HepG2 (cell line): ENCODE measurements around the gene CDC34. TPM values are rescaled to one million over a fixed set of nuclear protein-coding genes. Genes with fewer than 3 reads are reported as not detected.

Experiments
- ARNTL ChIP-seq: sonication (generic); formaldehyde crosslinking; IDR thresholded peaks from 2 replicates; pipeline ENCODE4 v1.4.0; 2020; ENCODE audit warnings: mild to moderate bottlenecking, missing genetic modification reagents
- MAZ ChIP-seq, 2 experiments: sonication (generic) in 1 of 2; formaldehyde crosslinking in 1 of 2; IDR thresholded peaks; 2 replicates each; pipeline versions ENCODE4 v1.5.0 to v1.6.1; 2012 to 2020; ENCODE audit warnings: low read depth in 2 of 2, mild to moderate bottlenecking in 2 of 2, borderline replicate concordance in 1 of 2, improper control_type of control experiment in 1 of 2, low read length in 1 of 2, missing genetic modification reagents in 1 of 2, moderate library complexity in 1 of 2
- REXO4 ChIP-seq: sonication (generic); formaldehyde crosslinking; IDR thresholded peaks from 2 replicates; pipeline ENCODE4 v1.8.0; 2022; ENCODE audit warnings: missing genetic modification reagents, mild to moderate bottlenecking, borderline replicate concordance
- SAP130 ChIP-seq: IDR thresholded peaks from 2 replicates; pipeline ENCODE4 v1.6.1; 2016; ENCODE audit warnings: low read depth
- ZNF296 ChIP-seq: sonication (generic); formaldehyde crosslinking; conservative IDR thresholded peaks from 2 replicates; pipeline ENCODE4 v1.5.0; 2020; ENCODE audit warnings: mild to moderate bottlenecking, missing genetic modification reagents
- ZNF619 ChIP-seq: sonication (generic); formaldehyde crosslinking; IDR thresholded peaks from 2 replicates; pipeline ENCODE4 v1.4.0; 2020; ENCODE audit warnings: mild to moderate bottlenecking, missing genetic modification reagents
- ZNF746 ChIP-seq: sonication (generic); formaldehyde crosslinking; IDR thresholded peaks from 2 replicates; pipeline ENCODE4 v1.8.0; 2022; ENCODE audit warnings: mild to moderate bottlenecking, missing genetic modification reagents
- polyA plus RNA-seq, 8 experiments: library from polyadenylated mRNA; depleted of rRNA in 3 of 8; stranded (reverse) in 7 of 8; unstranded in 1 of 8; fragments of >200 nt; fragmentation: Illumina TruSeq in 4 of 8; extraction: Trizol in 4 of 8; gene quantifications; 2 replicates each; pipeline versions ENCODE4 v1.2.1 to v1.2.3, GENCODE V29; 2011 to 2016; ENCODE audit warnings: low read depth in 4 of 8, missing spikeins in 1 of 8, mixed read lengths in 1 of 8; ENCODE audit not compliant: insufficient read depth in 1 of 8
- total RNA-seq, 5 experiments: library from RNA; depleted of rRNA; stranded (reverse); fragments of >200 nt; fragmentation: Illumina TruSeq; extraction: Trizol; gene quantifications; 2 replicates each; pipeline ENCODE4 v1.2.3, GENCODE V29; 2016; ENCODE audit warnings: low read depth in 1 of 5
- TF ChIP-seq, protein P1 (sequence below): sonication (generic); formaldehyde crosslinking; IDR thresholded peaks from 2 replicates; pipeline ENCODE4 v1.5.0; 2020; ENCODE audit warnings: missing genetic modification reagents
- TF ChIP-seq, protein P2 (sequence below): sonication (generic); formaldehyde crosslinking; IDR thresholded peaks from 2 replicates; pipeline ENCODE4 v1.5.1; 2020; ENCODE audit warnings: mild to moderate bottlenecking, moderate library complexity, missing genetic modification reagents
- TF ChIP-seq, protein P3 (sequence below): sonication (generic); formaldehyde crosslinking; IDR thresholded peaks from 2 replicates; pipeline ENCODE4 v1.4.0; 2020; ENCODE audit warnings: missing genetic modification reagents
- TF ChIP-seq, protein P4 (sequence below): sonication (generic); formaldehyde crosslinking; IDR thresholded peaks from 2 replicates; pipeline ENCODE4 v1.4.0; 2020; ENCODE audit warnings: missing genetic modification reagents
- TF ChIP-seq, protein P5 (sequence below): sonication (generic); formaldehyde crosslinking; IDR thresholded peaks from 2 replicates; pipeline ENCODE4 v1.4.0; 2020; ENCODE audit warnings: missing genetic modification reagents
- TF ChIP-seq, protein P6 (sequence below): sonication (generic); formaldehyde crosslinking; conservative IDR thresholded peaks from 2 replicates; pipeline ENCODE4 v1.8.0; 2022; ENCODE audit warnings: mild to moderate bottlenecking, moderate library complexity, missing genetic modification reagents

The CDC34 gene
- total and polyA plus RNA-seq, 2 of the 13 experiments (the other 11 are each of a cell fraction or from before 2014, with no cell fraction given), result 138 to 150 TPM

DNA sequence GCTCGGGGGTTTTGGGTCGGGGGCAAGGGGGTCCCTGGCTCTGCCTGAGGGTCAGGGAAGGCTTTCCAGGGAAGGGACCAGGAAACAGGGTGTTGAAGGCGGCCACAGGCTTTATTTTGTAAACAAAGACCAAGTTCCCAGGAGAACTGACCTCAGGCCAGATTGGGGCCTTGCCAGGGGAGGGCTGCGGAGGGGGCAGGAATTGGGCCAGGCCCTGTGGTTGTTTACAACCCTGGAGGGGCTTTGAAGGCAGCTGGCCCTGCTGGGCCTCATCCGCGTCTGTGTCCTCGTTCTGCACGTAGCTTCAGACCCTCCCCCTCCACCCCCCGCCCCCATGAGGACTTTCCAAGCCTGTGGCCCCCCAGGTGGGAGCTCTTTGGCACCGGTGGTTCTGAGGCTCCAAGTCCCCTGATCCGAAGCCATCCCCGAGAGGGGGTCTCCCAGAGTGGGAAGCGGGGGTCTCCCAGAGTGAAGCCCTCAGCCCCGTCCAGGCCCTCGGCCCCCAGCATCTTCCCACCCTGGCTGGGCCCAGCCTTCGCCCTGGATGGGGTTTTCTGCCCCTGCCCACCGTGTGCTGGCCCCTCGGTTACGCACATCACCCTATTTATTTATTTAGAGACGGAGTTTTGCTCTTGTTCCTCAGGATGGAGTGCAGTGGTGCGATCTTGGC is 27.3 kb downstream of the CDC34 start (continued):
- TF ChIP-seq ZNF619 (CRISPR knock-in tag) (no peak), REXO4 (CRISPR knock-in tag) (no peak), ZNF296 (CRISPR knock-in tag) (no peak), ZNF746 (CRISPR knock-in tag) (peak; percentile 60; the same call in 1 of the 2 replicates), SAP130 (CRISPR knock-in tag) (peak; percentile 81), ARNTL (CRISPR knock-in tag) (no peak), MAZ (IDR thresholded peaks at IDR 0.05; ENCODE audit: borderline replicate concordance, low read depth, low read length) (no peak), MAZ (CRISPR knock-in tag; IDR thresholded peaks at IDR 0.05; ENCODE audit: low read depth) (no peak)
- TF ChIP-seq, protein P1, sequence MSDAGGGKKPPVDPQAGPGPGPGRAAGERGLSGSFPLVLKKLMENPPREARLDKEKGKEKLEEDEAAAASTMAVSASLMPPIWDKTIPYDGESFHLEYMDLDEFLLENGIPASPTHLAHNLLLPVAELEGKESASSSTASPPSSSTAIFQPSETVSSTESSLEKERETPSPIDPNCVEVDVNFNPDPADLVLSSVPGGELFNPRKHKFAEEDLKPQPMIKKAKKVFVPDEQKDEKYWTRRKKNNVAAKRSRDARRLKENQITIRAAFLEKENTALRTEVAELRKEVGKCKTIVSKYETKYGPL, result no peak
- TF ChIP-seq, protein P2, sequence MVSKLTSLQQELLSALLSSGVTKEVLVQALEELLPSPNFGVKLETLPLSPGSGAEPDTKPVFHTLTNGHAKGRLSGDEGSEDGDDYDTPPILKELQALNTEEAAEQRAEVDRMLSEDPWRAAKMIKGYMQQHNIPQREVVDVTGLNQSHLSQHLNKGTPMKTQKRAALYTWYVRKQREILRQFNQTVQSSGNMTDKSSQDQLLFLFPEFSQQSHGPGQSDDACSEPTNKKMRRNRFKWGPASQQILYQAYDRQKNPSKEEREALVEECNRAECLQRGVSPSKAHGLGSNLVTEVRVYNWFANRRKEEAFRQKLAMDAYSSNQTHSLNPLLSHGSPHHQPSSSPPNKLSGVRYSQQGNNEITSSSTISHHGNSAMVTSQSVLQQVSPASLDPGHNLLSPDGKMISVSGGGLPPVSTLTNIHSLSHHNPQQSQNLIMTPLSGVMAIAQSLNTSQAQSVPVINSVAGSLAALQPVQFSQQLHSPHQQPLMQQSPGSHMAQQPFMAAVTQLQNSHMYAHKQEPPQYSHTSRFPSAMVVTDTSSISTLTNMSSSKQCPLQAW, result 0 out of 2 replicates have a peak, but pooled peaks have one; percentile 45
- TF ChIP-seq, protein P3, sequence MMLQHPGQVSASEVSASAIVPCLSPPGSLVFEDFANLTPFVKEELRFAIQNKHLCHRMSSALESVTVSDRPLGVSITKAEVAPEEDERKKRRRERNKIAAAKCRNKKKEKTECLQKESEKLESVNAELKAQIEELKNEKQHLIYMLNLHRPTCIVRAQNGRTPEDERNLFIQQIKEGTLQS (CRISPR knock-in tag), result no peak
- TF ChIP-seq, protein P4, sequence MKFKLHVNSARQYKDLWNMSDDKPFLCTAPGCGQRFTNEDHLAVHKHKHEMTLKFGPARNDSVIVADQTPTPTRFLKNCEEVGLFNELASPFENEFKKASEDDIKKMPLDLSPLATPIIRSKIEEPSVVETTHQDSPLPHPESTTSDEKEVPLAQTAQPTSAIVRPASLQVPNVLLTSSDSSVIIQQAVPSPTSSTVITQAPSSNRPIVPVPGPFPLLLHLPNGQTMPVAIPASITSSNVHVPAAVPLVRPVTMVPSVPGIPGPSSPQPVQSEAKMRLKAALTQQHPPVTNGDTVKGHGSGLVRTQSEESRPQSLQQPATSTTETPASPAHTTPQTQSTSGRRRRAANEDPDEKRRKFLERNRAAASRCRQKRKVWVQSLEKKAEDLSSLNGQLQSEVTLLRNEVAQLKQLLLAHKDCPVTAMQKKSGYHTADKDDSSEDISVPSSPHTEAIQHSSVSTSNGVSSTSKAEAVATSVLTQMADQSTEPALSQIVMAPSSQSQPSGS (CRISPR knock-in tag), result no peak
- TF ChIP-seq, protein P5, sequence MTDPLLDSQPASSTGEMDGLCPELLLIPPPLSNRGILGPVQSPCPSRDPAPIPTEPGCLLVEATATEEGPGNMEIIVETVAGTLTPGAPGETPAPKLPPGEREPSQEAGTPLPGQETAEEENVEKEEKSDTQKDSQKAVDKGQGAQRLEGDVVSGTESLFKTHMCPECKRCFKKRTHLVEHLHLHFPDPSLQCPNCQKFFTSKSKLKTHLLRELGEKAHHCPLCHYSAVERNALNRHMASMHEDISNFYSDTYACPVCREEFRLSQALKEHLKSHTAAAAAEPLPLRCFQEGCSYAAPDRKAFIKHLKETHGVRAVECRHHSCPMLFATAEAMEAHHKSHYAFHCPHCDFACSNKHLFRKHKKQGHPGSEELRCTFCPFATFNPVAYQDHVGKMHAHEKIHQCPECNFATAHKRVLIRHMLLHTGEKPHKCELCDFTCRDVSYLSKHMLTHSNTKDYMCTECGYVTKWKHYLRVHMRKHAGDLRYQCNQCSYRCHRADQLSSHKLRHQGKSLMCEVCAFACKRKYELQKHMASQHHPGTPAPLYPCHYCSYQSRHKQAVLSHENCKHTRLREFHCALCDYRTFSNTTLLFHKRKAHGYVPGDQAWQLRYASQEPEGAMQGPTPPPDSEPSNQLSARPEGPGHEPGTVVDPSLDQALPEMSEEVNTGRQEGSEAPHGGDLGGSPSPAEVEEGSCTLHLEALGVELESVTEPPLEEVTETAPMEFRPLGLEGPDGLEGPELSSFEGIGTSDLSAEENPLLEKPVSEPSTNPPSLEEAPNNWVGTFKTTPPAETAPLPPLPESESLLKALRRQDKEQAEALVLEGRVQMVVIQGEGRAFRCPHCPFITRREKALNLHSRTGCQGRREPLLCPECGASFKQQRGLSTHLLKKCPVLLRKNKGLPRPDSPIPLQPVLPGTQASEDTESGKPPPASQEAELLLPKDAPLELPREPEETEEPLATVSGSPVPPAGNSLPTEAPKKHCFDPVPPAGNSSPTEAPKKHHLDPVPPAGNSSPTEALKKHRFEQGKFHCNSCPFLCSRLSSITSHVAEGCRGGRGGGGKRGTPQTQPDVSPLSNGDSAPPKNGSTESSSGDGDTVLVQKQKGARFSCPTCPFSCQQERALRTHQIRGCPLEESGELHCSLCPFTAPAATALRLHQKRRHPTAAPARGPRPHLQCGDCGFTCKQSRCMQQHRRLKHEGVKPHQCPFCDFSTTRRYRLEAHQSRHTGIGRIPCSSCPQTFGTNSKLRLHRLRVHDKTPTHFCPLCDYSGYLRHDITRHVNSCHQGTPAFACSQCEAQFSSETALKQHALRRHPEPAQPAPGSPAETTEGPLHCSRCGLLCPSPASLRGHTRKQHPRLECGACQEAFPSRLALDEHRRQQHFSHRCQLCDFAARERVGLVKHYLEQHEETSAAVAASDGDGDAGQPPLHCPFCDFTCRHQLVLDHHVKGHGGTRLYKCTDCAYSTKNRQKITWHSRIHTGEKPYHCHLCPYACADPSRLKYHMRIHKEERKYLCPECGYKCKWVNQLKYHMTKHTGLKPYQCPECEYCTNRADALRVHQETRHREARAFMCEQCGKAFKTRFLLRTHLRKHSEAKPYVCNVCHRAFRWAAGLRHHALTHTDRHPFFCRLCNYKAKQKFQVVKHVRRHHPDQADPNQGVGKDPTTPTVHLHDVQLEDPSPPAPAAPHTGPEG (CRISPR knock-in tag), result no peak
- TF ChIP-seq, protein P6, sequence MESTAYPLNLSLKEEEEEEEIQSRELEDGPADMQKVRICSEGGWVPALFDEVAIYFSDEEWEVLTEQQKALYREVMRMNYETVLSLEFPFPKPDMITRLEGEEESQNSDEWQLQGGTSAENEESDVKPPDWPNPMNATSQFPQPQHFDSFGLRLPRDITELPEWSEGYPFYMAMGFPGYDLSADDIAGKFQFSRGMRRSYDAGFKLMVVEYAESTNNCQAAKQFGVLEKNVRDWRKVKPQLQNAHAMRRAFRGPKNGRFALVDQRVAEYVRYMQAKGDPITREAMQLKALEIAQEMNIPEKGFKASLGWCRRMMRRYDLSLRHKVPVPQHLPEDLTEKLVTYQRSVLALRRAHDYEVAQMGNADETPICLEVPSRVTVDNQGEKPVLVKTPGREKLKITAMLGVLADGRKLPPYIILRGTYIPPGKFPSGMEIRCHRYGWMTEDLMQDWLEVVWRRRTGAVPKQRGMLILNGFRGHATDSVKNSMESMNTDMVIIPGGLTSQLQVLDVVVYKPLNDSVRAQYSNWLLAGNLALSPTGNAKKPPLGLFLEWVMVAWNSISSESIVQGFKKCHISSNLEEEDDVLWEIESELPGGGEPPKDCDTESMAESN (CRISPR knock-in tag), result no peak
